Amniotic epithelial cell (primary cell): ENCODE results near the gene PNLIPRP3.
A peak's percentile ranks its signal among the peaks of the same experiment; 100 is the strongest.

Source experiments
- DNase-seq: peaks from one replicate; pipeline ENCODE4 v3.0.0-alpha.2; 2010; ENCODE audit warnings: low read depth

Gene PNLIPRP3

DNA sequence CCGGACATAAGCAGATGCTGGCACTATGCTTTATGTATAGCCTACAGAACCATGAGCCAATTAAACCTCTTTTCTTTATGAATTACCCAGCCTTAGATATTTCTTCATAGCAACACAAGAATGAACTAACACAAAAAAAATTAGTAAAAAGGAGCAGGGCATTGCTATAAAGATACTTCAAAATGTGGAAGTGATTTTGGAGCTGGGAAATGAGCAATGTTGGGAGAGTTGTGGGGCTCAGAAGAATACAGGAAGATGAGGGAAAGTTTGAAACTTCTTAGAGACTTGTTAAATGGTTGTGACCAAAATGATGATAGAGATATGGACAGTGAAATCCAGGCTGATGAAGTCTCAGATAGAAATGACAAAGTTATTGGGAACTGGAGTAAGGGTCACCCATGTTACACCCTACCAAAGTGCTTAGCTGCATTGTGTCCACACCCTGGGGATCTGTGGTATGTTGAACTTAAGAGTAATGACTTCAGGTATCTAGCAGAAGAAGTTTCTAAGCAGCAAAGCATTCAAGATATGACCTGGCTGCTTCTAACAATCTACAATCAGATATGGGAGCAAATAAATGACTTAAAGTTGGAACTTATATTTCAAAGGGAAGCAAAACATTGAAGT lies 24.2 kb downstream of the PNLIPRP3 start:
- no peak for DNase-seq

- DNase-seq: no peak
Measured at GRCh38 chr10:116452338-116452720, 24.7 kb downstream of the PNLIPRP3 start.

DNA sequence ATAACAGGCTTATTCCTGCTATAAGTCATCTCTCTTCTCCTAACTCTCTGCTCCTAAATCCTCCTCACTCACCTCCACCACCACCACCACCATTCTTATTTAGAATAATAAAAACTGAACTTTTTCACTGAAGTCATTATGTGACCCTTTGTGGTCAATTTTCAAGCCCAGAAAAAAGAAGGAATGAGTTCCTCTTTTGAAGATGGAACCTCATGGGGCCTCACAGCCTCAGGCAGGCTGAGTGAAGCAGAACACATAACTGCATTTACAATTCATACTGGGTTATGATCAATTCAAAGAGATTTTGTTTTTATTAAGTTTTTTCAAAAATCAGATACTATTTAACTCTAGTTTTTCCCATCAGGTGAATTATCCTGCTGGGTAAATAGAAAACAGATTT lies 29.8 kb downstream of the PNLIPRP3 start:
- DNase-seq: no peak

DNA sequence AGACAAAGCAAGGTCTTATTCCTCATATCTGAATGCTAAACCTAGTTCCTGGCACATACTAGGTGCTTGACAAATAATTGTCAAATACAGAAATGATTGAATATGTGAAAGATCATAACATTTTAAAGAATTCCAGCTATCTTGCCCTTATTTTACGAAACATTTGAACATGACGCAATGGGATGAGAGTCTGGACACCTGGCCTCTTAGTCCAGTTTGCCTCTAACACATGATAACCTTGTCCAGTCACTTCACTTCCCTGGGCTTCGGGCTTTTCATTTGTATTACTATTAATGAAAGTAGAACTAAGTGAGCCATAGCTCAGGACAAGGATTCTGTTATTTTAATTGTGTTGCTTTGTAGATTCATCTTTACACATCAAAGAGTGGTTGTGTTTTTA lies 32.6 kb downstream of the PNLIPRP3 start:
- DNase-seq: no peak

GRCh38 chr10:116461680-116462079 lies 34.0 kb downstream of the PNLIPRP3 start:
- no peak for DNase-seq

- no peak for DNase-seq
Measured at GRCh38 chr10:116464257-116464656, 36.6 kb downstream of the PNLIPRP3 start.

DNA sequence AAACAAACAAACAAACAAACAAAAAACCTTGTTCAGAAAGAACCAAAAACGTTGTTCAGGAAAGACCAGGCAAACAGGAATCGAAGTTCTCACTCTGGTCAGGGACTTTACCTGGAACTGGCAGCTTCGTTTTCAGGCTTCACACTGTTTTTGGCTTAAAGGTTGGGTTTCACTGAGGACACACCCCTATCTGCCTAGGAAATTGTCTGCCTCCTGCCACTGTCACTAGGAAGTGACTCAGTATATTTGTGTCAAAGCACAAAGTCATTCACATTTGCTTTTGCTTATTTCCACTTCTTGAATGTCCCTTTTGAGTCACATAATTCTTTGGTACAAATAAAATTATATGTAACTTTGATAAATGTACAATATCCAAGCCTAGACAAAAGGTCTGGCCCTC lies 37.9 kb downstream of the PNLIPRP3 start:
- no peak for DNase-seq

DNA sequence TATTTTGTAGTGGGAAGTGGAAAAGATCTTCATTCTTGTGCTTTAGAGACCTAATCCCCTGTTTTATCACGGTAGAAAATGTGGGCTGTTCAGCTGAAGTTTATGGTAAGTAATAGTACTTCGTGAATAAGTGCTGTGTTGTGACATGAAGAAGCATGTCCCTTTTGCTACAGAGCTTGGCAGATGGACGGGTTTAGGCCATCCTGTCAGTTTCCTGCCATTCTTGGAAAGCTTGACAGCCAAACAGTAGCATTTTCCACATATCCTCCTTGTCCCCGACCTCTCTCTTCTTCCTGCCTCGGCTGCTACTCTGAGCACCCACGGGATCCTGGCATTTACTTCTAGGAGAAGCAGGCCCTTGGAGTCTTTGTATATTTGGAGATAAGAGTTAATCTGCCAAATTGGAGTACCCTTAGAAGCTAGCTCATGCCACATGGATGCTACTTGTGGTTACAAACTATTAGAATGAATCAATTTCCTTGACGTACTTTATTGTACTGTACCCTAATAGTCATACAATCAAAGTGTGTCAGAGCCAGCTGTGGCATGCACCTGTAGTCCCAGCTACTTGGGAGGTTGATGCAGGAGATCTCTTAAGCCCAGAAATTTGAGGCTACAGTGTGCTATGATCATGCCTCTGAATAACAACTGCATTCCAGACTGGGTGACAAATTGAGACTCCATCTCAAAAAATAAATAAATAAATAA lies 39.2 kb downstream of the PNLIPRP3 start:
- no peak for DNase-seq

GRCh38 chr10:116469437-116469836 lies 41.8 kb downstream of the PNLIPRP3 start:
- peak; percentile 83 for DNase-seq

DNA sequence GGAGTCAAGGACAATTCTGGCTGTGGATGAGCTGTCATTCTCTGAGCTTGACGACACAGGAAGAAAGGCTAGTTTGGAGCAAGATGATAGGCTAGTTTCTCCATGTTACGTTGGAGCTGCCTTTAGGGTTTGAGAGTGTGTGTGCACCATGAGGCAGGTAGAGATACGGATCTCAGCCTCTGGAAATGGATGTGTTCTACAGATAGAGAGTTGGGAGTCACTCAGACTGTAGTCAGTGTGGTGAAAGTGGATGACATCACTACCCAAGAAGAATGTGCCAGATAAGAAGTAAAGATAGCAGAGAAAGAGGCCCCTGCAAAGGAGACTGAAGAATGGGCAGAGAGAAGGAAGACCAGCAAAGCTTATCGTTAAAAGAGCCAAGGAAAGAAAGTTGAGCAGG lies 42.4 kb downstream of the PNLIPRP3 start:
- peak; percentile 83 for DNase-seq

DNA sequence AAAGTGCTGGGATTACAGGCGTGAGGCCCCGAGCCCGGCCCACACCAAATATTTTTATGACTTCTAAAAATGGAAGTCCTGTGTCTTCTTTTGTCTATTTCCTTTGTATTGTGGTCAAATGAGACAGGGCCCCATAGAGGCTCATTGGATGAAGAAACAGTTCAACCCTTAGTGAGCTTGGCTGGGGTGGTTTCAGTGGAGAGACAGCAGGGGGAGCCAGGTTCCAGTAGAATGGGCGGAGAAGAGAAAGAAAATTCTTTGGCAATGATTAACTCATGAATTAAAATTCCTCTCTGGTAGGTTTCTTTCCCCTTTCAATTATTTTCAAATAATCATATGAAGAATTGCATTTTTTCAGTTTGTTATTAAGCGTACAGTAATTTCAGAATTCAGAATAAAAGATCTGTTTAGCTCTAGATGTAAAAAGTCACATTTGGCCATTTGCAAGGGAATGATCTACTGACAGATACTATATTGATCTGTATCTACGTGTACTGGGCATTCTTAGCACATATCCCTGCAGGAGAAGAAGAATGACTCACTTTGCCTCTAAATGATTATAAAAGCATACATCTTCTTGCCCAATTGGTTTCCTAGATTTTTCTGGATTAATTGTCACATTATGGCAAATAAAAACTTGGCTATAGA lies 43.2 kb downstream of the PNLIPRP3 start:
- peak; percentile 42 for DNase-seq

- DNase-seq: peak; percentile 87
Measured at GRCh38 chr10:116472891-116473290, 45.2 kb downstream of the PNLIPRP3 start.

- DNase-seq: no peak
Measured at GRCh38 chr10:116475866-116476265, 48.2 kb downstream of the PNLIPRP3 start.

- no peak for DNase-seq
Measured at GRCh38 chr10:116476461-116476860, 48.8 kb downstream of the PNLIPRP3 start.

- DNase-seq: peak; percentile 8
Measured at GRCh38 chr10:116477986-116478664, 50.5 kb downstream of the PNLIPRP3 start.

GRCh38 chr10:116486770-116487448 lies 59.3 kb downstream of the PNLIPRP3 start:
- no peak for DNase-seq

- no peak for DNase-seq
Measured at GRCh38 chr10:116487522-116488430, 60.1 kb downstream of the PNLIPRP3 start.

DNA sequence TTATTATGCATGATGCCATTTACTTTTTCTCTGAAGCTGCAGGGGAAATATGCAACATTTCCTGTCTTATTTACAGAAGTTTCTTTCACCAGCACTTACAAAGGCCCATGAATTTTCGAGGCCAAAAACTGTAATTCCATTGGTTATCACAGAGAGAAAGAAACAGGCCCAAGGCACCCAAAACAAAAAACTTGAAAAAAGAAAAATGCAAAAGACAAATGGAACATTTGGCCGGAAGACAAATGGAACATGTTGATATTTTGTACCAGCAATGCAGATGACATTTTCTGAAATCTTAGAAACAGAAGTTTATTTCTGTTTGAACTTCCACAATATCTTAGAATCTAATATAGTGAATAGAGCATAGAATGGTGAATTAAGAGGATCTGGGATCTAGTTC lies 61.8 kb downstream of the PNLIPRP3 start:
- DNase-seq: no peak

- DNase-seq: peak; percentile 23
Measured at GRCh38 chr10:116490028-116490662, 62.5 kb downstream of the PNLIPRP3 start.

DNA sequence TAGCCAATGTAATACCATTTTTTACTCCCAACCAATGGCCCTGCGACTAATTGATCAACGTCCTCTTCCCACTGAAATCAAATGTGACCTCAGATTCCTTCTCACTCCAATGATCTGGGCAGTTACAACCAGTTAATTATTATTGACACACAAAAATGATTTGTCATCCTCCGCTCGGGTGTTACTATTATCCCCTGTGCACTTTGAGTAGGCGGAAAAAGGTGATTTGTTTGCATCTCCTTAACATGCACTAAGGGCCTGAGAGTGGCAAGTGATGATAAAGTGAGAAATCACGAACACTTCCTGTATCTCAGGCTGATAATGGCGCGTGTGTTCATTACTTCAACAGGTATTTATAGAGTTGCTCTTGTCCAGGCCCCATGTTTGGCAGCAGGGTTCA lies 77.1 kb downstream of the PNLIPRP3 start:
- no peak for DNase-seq

DNA sequence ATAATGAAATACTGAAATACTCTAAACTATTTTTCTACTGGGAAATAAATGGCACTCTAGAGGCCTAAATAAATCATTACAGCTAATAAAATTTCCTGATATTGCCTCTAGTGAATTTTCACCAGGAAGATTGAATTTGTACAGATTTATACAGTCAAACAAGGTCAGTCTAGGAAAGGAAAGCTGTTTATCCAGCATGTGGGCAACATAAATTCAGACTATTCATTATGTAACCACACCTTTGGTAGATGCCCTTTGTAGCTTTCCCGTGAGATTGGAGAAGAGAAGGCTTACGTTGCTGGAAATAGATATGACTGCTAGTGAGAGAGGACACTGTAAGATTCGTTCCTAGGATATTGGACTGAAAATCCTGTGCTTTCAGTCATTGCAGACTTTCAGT lies 82.9 kb downstream of the PNLIPRP3 start:
- DNase-seq: no peak
